GM12872 (cell line): ENCODE results near the gene FNDC3B.

Experiments used
- TF ChIP-seq, protein P1 (sequence below): IDR thresholded peaks from 3 replicates; pipeline ENCODE4 v1.5.1; 2011; ENCODE audit warnings: low read depth, mild to moderate bottlenecking, low read length, moderate library complexity; ENCODE audit not compliant: insufficient read depth

The FNDC3B gene

DNA sequence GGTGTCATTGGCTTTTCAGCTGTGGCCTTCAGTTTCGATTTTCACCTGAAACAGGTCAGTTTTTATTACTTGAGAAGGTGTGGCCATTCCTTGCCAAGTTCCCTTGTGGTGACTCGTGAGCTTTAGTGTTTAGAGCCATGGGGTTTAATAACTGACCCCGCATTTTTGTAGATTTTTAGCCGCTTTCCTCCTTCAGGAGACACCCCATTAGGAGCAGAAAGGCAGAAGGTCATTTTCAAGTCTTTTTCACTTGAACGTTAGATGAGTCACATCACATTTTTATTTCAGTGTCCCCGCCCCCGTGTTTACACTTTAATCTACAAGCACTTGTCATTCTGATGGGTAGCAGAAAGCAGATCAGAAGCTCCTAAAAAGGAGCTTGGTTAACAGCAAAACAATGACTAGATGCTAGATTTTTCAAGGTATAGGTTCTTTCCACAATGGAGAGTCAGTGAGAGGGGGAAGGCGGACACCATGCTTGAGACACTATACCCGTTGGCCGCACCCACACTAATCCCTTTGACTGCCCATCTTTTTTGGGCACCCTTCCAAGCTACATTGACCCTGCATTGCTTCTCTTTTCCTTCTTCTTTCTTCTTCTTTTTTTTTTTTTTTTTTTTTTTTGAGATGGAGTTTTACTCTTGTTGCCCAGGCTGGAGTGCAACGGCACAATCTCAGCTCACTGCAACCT lies 276.2 kb downstream of the FNDC3B start:
- TF ChIP-seq, protein P1, sequence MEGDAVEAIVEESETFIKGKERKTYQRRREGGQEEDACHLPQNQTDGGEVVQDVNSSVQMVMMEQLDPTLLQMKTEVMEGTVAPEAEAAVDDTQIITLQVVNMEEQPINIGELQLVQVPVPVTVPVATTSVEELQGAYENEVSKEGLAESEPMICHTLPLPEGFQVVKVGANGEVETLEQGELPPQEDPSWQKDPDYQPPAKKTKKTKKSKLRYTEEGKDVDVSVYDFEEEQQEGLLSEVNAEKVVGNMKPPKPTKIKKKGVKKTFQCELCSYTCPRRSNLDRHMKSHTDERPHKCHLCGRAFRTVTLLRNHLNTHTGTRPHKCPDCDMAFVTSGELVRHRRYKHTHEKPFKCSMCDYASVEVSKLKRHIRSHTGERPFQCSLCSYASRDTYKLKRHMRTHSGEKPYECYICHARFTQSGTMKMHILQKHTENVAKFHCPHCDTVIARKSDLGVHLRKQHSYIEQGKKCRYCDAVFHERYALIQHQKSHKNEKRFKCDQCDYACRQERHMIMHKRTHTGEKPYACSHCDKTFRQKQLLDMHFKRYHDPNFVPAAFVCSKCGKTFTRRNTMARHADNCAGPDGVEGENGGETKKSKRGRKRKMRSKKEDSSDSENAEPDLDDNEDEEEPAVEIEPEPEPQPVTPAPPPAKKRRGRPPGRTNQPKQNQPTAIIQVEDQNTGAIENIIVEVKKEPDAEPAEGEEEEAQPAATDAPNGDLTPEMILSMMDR = no peak

DNA sequence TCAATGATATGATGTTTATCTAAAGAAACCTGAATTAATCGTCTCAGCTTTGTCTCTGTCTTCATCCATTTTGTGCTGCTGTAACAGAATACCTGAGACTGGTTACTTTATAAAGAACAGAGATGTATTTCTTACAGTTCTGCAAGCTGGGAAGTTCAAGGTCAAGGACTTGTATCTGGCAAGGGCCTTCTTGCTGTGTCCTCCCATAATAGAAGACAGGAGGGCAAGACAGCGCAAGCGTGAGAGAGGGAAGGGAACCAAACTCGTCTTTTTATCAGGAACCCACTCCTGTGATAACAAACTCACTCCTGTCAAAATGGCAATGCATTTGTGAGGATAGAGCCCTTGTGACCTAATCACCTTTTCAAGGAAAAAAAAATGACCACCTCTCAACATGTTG lies 277.4 kb downstream of the FNDC3B start:
- TF ChIP-seq, protein P1 = no peak

DNA sequence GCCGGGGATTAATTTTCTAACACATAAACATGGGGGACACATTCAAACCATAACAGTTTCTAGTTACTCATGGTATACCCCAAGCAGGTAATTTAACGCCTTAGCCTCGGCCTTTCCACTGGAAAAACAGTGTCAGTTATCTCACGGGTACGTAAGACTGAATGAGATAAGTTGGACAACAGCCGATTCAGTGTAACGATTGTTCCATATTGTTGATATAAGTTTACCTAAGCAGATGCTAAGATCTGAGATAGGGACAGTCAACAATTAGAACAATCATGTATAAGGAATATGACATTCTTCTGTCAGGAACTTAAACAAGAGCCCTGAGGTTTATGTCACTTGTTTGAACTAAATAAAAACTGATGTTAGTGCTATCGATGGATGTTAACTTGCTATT lies 278.1 kb downstream of the FNDC3B start:
- TF ChIP-seq, protein P1 = no peak

DNA sequence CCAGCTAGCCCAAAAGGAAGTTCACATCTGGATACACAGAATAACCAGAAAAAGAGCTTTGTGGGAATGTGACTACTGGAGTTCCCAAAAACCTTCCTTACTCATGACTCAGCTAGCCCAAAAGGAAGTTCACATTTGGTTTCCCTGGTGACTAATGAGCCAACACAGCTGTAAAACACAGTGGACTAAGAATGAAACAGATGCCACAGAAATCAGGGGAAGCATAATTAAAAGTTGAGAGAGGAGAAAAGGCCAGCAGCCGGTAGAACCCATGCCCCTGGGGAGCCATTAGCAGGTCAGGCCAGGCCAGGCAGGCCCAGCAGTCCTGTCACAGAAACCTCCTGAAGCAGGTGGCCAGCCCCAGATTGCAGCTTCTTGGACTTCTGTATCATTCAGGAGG lies 278.6 kb downstream of the FNDC3B start:
- TF ChIP-seq, protein P1 = no peak

DNA sequence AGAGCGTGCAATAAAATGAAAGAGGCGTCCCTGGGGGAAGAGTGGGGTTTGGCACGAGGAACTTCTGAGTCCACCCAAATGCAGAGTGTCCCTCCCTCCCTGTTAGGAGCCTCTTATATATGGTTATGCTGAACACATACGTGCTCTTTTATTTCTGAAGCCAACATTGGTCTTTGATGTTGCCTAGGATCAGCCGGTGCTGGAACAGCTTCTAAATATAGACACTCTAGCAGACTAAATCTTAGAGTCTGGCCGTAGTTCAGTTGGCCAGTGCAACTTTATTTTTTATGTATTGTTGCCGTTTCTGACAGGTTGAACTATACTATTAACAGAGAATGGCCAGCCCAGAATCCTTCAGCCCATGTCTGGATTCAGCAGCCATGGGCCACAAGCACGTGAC lies 280.2 kb downstream of the FNDC3B start:
- TF ChIP-seq, protein P1 = no peak

DNA sequence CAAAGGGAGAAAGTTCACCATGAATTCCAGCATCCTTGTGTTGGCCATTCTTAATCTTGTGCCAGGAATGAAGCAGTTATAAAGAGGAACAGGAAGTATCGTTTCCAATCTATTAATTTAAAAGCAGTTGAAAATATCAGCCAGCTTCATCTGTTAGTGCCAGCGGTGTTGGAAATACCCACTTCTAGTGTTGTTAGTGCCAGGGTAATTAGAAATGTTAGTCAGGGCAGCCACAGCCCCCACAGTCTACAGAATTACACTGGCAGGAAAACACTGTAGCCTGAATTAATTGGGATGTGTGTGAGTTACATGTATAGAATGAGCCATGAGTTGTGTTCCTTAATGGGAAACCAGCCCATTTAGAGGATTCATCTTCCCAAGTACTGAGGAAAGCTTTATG lies 281.1 kb downstream of the FNDC3B start:
- TF ChIP-seq, protein P1 = no peak

DNA sequence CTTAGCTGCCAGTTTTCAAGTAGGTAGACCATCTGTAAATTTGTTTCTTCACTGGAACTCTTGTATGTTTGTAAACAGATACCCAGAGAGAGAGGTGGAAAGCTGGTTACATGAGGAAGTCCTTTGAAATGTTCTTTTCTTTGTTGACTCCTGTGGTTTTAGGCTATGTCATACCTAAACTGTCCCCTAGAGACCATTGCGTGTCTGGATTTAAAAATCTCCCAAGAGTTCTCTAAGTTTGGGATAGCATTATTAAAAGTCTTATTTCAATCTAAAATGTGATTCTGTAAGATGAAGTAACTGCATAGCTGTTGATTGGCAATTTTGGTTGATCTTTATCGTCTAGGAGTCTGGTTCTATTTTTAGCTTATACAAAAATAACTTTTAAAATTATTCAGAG lies 281.7 kb downstream of the FNDC3B start:
- TF ChIP-seq, protein P1 = no peak; the same call in 2 of the 3 replicates
